Omental fat pad (tissue), 4 donors: ENCODE data around the gene IL17B. TPM values are rescaled to one million over a fixed set of nuclear protein-coding genes. Genes with fewer than 3 reads are reported as not detected.

Source experiments
- ATAC-seq: fragments of 150-250 bp; one replicate; pipeline ENCODE4 v1.9.1; 2016; ENCODE audit warnings: mild to moderate bottlenecking, moderate library complexity; ENCODE audit not compliant: low FRiP score
- DNase-seq: peaks from one replicate; pipeline ENCODE4 v3.0.0-alpha.2; 2019; ENCODE audit warnings: low spot score
- total RNA-seq, 4 donors: library from RNA; depleted of rRNA; stranded (reverse); fragments of >200 nt; gene quantifications; one replicate each; pipeline ENCODE4 v1.1.0, GENCODE V29; 2016
- TF ChIP-seq, protein P1 (sequence below), 3 donors: fragments of 450-650 bp; IDR thresholded peaks; one replicate each; pipeline ENCODE4 v1.5.1; 2016 to 2017; ENCODE audit warnings: antibody characterized with exemption in 3 of 3, mild to moderate bottlenecking in 3 of 3, moderate library complexity in 2 of 3

IL17B gene
- total RNA-seq, 4 donors from 2014 or later = 1.1 TPM; not detected in 3

DNA sequence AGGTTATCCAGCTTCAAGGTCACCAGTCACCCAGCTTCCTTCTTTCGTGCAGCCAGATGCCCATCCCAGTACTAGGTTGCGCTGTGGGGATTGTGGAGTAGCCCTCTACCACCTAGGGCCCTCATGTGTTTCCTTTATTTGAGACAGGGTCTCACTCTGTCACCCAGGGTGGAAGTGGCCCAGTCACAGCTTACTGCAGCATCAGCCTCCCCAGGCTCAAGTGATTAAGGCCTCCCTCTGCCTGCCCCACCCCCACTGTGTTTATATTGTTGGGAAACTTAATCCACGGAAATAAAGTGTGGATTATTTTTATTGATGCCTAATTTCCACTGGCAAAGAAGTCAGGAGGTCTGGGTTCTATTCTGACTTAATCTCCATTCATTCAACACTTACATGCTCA is 4.3 kb downstream of the IL17B start:
- no peak for ATAC-seq
- TF ChIP-seq, protein P1, sequence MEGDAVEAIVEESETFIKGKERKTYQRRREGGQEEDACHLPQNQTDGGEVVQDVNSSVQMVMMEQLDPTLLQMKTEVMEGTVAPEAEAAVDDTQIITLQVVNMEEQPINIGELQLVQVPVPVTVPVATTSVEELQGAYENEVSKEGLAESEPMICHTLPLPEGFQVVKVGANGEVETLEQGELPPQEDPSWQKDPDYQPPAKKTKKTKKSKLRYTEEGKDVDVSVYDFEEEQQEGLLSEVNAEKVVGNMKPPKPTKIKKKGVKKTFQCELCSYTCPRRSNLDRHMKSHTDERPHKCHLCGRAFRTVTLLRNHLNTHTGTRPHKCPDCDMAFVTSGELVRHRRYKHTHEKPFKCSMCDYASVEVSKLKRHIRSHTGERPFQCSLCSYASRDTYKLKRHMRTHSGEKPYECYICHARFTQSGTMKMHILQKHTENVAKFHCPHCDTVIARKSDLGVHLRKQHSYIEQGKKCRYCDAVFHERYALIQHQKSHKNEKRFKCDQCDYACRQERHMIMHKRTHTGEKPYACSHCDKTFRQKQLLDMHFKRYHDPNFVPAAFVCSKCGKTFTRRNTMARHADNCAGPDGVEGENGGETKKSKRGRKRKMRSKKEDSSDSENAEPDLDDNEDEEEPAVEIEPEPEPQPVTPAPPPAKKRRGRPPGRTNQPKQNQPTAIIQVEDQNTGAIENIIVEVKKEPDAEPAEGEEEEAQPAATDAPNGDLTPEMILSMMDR (IDR thresholded peaks at IDR 0.05) = no peak
- no peak for DNase-seq

DNA sequence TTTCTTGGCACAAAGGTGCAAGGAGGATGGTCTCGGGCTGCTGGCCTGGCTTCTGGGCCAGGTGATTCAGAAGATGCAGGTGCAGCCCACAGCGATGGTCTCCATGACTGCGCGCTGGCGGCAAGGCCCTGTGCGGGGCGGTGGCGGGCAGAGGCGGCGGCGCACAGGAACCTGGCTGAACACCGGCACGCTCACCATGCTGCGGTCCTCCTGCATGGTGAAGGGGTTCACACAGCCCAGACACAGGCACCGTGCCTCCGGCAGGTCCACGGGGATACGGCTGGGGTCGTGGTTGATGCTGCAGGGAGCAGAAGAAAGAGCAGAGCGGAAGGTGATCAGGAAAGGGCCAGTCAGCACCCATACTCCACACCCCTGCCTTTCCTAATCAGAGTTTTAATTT is 4.8 kb downstream of the IL17B start:
- ATAC-seq (no peak), DNase-seq (no peak)
- TF ChIP-seq, protein P1 (IDR thresholded peaks at IDR 0.05) = no peak

DNA sequence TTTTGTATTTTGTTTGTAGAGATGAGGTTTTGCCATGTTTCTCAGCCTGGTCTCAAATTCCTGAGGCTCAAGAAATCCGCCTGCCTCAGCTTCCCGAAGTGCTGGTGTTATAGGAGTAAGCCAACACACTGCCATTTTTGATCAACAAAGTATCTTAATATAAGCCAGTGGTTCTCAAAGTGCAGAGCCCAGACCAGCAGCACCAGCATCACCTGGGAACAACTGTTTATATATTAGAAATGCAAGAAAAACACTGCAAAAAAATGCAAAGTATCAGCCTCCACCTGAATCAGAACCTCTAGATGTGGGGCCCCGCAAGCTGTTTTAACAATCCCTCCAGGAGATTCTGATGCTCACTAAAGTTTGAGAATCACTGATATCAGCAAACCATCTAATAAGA is 6.2 kb downstream of the IL17B start:
- DNase-seq = no peak
- TF ChIP-seq, protein P1 (IDR thresholded peaks at IDR 0.05) = no peak
- ATAC-seq = no peak

DNA sequence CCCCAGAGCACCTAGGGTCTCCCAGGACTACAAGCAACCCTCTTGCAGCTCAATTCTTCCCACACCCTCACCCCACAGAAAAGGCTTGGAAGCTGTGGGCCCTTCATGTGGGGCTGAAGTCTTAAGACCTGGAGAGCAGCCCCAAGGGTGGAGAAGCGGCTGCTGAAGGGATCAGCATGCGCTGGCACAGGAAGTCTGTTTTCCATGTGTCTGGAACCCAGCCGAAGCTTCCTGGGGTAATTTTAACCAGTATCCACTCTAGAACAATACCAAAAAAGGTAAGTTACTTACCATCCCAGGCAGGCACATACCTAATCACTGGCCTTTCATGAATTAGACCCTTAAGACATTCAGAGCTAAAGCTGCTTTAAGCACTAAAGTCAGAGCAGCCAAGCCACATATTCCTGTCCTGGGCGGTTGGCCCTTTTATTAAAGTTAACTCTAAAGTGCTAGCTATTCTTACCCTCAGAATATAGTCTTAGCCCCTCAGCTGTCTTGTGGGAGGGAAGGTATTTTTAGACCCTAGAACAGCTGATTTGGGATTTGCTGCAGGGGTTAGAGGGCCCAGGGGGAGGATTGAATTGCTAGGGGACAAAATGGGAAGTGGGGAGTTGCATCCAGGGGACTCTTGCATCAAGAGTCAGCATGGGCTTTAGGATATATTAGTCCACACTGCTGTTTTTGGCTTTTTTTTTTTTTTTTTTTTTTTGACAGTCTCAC is 6.9 kb downstream of the IL17B start:
- TF ChIP-seq, protein P1 (IDR thresholded peaks at IDR 0.05) = no peak
- no peak for ATAC-seq
- no peak for DNase-seq

DNA sequence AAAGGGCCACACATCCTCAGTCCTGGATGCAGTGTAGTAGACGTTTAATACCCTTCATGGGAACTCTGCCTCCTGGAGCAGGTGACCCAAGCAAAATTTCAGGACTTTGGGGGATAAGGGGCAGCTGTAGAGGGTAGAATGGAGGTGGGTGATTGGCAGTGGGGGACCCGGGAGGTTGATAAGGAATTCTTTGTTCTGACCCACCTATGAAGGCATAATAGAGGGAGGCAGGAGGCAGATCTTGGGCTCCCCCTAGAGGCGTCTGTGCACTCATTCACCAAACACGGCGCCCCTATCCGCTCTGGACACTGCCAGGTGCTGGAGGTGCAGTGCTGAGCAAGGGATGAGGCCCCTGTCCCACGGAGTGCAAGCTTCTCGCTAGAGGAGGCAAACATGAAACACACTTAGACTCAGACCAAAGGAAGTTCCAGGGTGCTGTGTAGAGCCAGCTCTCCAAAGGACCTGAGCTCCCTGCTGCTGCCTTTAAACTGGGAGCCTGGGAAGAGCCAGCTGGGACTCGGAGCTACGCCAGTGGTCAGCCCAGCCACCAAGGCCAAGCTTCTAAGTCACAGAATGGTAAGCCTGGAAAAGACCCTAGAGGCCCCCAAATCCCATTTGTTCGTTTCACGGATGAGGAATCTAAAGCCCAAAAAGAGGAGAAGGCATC is 7.7 kb downstream of the IL17B start:
- ATAC-seq (peak; percentile 69), DNase-seq (no peak)
- TF ChIP-seq, protein P1 (IDR thresholded peaks at IDR 0.05) = peak in 1 of 3 donors; percentile 15

DNA sequence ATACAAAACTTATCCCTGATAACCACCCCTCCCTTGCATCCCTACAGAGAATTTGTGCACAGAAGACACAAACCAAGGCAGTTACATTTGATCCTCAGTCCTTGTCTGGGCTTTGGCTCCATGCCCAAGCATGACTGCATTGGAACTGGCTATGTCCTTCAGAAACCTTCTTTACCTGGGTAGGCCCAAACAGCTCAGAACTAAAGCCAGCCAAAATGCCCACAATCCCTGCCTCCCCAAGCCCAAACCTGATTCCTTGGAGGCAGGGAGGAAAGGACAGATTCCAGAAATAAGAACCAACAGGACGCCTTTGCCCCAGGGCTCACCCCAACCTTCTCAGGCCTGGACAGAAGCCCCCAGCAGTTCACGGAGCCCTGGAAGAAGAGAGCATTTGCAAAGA is 8.2 kb downstream of the IL17B start:
- TF ChIP-seq, protein P1 (IDR thresholded peaks at IDR 0.05) = no peak
- ATAC-seq (no peak), DNase-seq (no peak)
